Small intestine (tissue), 16 donors: ENCODE data around the gene OPN3. TPM values are rescaled to one million over a fixed set of nuclear protein-coding genes. Genes with fewer than 3 reads are reported as not detected.
"Not testable (repeated sequence)": the region's sequence is repeated elsewhere in the genome, so short reads cannot be mapped to it uniquely, and the experiment has no call there.

Experiments used
- DNase-seq, 2 donors: peaks; one replicate each; pipeline versions ENCODE4 v3.0.0 to v3.0.0-alpha.2; 2013
- FAIRE-seq: peaks from 2 replicates; lab custom pipeline; 2012; peaks lifted over from hg19 to GRCh38; lab: Jason Lieb, UNC
- H3K27ac ChIP-seq, 3 donors: one replicate each; pipeline ENCODE4 v1.5.1; 2013; ENCODE audit warnings: low read length in 2 of 3, mild to moderate bottlenecking in 2 of 3, control low read depth in 1 of 3, inconsistent platforms in 1 of 3, low read depth in 1 of 3, moderate library complexity in 1 of 3
- H3K27me3 ChIP-seq, 3 donors: one replicate each; pipeline ENCODE4 v1.6.1; 2013; ENCODE audit warnings: low read length in 3 of 3, inconsistent platforms in 1 of 3; ENCODE audit not compliant: control insufficient read depth in 3 of 3, insufficient read depth in 3 of 3
- H3K36me3 ChIP-seq, 3 donors: one replicate each; pipeline ENCODE4 v1.6.1; 2013; ENCODE audit warnings: low read length in 3 of 3, inconsistent platforms in 1 of 3, low read depth in 1 of 3, mild to moderate bottlenecking in 1 of 3, moderate library complexity in 1 of 3; ENCODE audit not compliant: control insufficient read depth in 3 of 3, insufficient read depth in 2 of 3
- H3K4me1 ChIP-seq, 3 donors: one replicate each; pipeline ENCODE4 v1.6.1; 2013; ENCODE audit warnings: low read length in 2 of 3, inconsistent platforms in 1 of 3, low read depth in 1 of 3, mild to moderate bottlenecking in 1 of 3, moderate library complexity in 1 of 3; ENCODE audit not compliant: control insufficient read depth in 3 of 3, insufficient read depth in 2 of 3
- H3K4me3 ChIP-seq, 3 donors: one replicate each; pipeline ENCODE4 v1.5.1; 2013; ENCODE audit warnings: low read length in 3 of 3, control low read depth in 1 of 3, inconsistent platforms in 1 of 3, low read depth in 1 of 3, mild to moderate bottlenecking in 1 of 3, moderate library complexity in 1 of 3
- H3K9me3 ChIP-seq, 2 donors: one replicate each; pipeline ENCODE4 v1.6.1; 2013; ENCODE audit warnings: low read depth in 1 of 2, low read length in 1 of 2; ENCODE audit not compliant: control insufficient read depth in 2 of 2, insufficient read depth in 1 of 2
- WGBS, 3 donors: extraction: QIAGEN DNeasy Blood & Tissue Kit; methylation state at CpG; one replicate each; pipeline ENCODE4 v1.1.7; 2013; 5-methylcytosine and 5-hydroxymethylcytosine counted together
- long read RNA-seq, 10 donors: transcript quantifications; one replicate each; lab custom pipeline, GENCODE V29; 2026
- polyA plus RNA-seq, 4 donors: library from polyadenylated mRNA; stranded (reverse) in 3 of 4; unstranded in 1 of 4; fragments of 200-250 nt in 3 of 4; fragments of 120-200 nt in 1 of 4; gene quantifications; one replicate each; pipeline versions ENCODE4 v1.2.1 to v1.2.3, GENCODE V29; 2013
- donor health status: healthy with polysubstance abuse.
- donor health status: control.
- donor health status: control.
- donor health status: Bipolar disorder and iron deficiency.
- donor health status: healthy.

OPN3 gene, protein sequence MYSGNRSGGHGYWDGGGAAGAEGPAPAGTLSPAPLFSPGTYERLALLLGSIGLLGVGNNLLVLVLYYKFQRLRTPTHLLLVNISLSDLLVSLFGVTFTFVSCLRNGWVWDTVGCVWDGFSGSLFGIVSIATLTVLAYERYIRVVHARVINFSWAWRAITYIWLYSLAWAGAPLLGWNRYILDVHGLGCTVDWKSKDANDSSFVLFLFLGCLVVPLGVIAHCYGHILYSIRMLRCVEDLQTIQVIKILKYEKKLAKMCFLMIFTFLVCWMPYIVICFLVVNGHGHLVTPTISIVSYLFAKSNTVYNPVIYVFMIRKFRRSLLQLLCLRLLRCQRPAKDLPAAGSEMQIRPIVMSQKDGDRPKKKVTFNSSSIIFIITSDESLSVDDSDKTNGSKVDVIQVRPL
- polyA plus RNA-seq, result 10 to 100 TPM in 1 of 4 donors, 1 to 10 TPM in 3; 5.0 to 27.9 (median 8.6) TPM
- long read RNA-seq, donor 1, result 0 reads
- long read RNA-seq, donor 2, partial matches to known transcripts, result 0 of 3 reads
- long read RNA-seq, donor 2, other reads (novel, unspliced or antisense), result 0 of 3 reads
- long read RNA-seq, donor 3, partial matches to known transcripts, result 0 of 6 reads
- long read RNA-seq, donor 3, other reads (novel, unspliced or antisense), result 0 of 6 reads
- long read RNA-seq, donor 4, result 0 reads
- long read RNA-seq, donor 5, partial matches to known transcripts, result 0 of 3 reads
- long read RNA-seq, donor 5, other reads (novel, unspliced or antisense), result 0 of 3 reads
- long read RNA-seq, donor 6, partial matches to known transcripts, result 0 of 7 reads
- long read RNA-seq, donor 6, other reads (novel, unspliced or antisense), result 0 of 7 reads
- long read RNA-seq, donor 7, result 0 reads
- long read RNA-seq, donor 8, partial matches to known transcripts, result 0 of 1 reads
- long read RNA-seq, donor 8, other reads (novel, unspliced or antisense), result 0 of 1 reads
- long read RNA-seq, donor 9, partial matches to known transcripts, result 0 of 2 reads
- long read RNA-seq, donor 9, other reads (novel, unspliced or antisense), result 0 of 2 reads
- long read RNA-seq, donor 10, transcript OPN3-201 (4 exons, 2,620 nt), result major isoform, 7 of 13 reads
- long read RNA-seq, donor 10, transcript OPN3-206 (3 exons, 1,816 nt), result minor isoform, 6 of 13 reads
- long read RNA-seq, donor 10, partial matches to known transcripts, result 0 of 13 reads
- long read RNA-seq, donor 10, other reads (novel, unspliced or antisense), result 0 of 13 reads

DNA sequence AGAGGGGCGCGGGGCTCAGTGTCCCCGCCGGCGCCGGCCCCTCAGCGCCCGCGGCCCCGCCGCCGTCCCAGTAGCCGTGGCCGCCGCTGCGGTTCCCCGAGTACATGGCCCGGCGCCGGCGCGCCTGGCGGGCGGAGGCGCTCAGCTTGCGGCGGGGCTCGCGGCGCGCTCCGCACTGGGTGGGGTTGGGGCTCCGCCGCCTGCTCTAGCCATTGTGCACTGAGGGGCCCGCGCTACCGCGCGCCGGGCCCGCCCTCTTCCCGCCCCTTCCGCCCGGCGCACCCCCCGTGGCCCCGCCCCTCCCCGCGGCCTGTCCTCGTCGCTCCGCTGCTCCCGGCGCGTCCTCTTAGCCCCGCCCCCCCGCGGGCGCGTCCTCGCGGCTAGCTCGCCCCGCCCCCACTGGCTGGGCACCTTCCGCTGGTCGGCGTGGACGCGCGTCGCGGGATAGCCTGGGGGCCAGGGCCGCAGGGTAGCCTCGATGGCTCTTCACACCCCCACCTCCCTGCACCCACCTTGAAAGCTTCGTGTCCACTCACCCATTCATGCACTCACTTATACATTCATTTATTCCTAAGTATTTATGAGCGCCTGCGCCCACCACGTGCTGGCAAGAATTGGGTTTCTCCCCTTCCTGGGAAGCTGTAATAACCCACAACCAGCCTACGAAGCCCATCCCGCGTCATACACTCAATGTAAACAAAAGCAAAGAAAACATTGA is at the start of gene OPN3, which contains the start of gene CHML:
Gene OPN3, minus strand, starts transcription at position 221 of the 718 bp plus-strand sequence. Its CDS starts 115 bp downstream, at position 106.
Gene CHML, minus strand, starts transcription at position 221 of the 718 bp plus-strand sequence. CDS start 4,603 bp downstream, outside the sequence.
- Histone ChIP-seq H3K4me1 (peaks cover 0 to 10% (median 2%) of the 10 kb centered on the region in 3 donors), H3K36me3 (no peaks in the 10 kb centered on the region), H3K9me3 (peaks cover 0 to 12% of the 10 kb centered on the region in 2 donors), H3K27ac (peak within 1 kb of the TSS; percentile 56 to 92 (median 64)), H3K27me3 (no peaks in the 10 kb centered on the region), H3K4me3 (peak within 1 kb of the TSS; percentile 81 to 95 (median 94))
- DNase-seq (peak; percentile 92 to 95), FAIRE-seq (no peak)
- WGBS, 3 donors, result 4 to 6% (median 6%) methylated on average over 36 to 81 of the region's 81 CpGs

- no peak overlapping the region for H3K27ac ChIP-seq
- no peaks in the 10 kb centered on the region for H3K4me1 ChIP-seq
- no peak overlapping the region for H3K4me3 ChIP-seq
- peaks cover 0 to 3% (median 0%) of the 10 kb centered on the region in 3 donors for H3K27me3 ChIP-seq
- FAIRE-seq, result no peak
- WGBS, 3 donors, result 39 to 49% (median 47%) methylated on average over 2 of the region's 2 CpGs
- H3K36me3 ChIP-seq, result no peaks in the 10 kb centered on the region
- H3K9me3 ChIP-seq, result no peaks in the 10 kb centered on the region
- no peak for DNase-seq
Measured at GRCh38 chr1:241688940-241689368, 48.8 kb upstream of the OPN3 start.

DNA sequence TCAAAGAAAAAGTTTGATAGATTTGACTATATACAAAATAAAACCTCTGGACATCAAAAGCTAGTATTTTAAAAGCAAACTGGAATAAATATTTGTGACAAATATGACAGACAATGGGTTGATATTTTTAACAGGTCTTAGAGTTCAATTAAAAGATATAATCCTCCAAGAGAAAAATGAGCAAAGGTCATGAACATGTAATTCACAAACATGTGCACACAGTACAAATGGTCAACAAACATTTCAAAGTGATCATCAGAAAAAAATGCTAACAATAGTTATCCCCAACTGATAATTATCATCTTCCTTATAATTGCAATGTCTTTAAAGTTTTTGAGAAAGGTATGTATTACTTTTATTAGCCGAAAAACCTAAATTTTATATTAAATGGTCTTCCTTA is 43.9 kb upstream of the OPN3 start:
- DNase-seq, result no peak
- Histone ChIP-seq H3K27ac (no peak overlapping the region), H3K4me3 (no peak overlapping the region), H3K27me3 (peaks cover 0 to 3% (median 0%) of the 10 kb centered on the region in 3 donors), H3K36me3 (no peaks in the 10 kb centered on the region), H3K4me1 (no peaks in the 10 kb centered on the region), H3K9me3 (no peaks in the 10 kb centered on the region)
- WGBS, 3 donors, result 89 to 95% (median 95%) methylated on average over 1 of the region's 1 CpG
- peak; percentile 26 for FAIRE-seq

DNA sequence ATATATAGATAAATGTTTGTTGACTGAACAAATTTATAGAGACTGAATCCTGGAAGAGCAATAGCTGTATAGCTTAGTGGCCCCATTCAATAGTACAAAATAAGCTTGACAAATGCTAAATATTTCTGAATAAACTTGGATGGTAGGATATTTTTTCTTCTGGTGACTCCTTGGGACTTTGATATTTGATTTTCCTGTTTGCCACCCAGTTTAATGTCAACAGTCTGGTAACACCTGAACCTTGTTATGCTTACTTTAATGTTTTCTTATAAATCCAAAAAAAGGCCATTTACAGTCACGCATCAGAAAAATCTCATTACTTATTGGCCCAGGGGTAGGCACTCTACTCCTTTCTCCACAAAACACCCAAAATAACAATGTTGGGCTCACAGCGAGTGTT is 42.8 kb upstream of the OPN3 start:
- H3K27ac ChIP-seq, result no peak overlapping the region
- FAIRE-seq (no peak), DNase-seq (no peak)
- 92 to 96% (median 95%) methylated on average over 2 of the region's 2 CpGs for WGBS, 3 donors
- H3K27me3 ChIP-seq, result no peaks in the 10 kb centered on the region
- no peaks in the 10 kb centered on the region for H3K36me3 ChIP-seq
- no peak overlapping the region for H3K4me3 ChIP-seq
- H3K9me3 ChIP-seq, result no peaks in the 10 kb centered on the region
- H3K4me1 ChIP-seq, result no peaks in the 10 kb centered on the region

GRCh38 chr1:241681861-241682448 is 41.8 kb upstream of the OPN3 start:
- H3K27ac ChIP-seq, FAIRE-seq: not testable (repeated sequence)
- 45 to 70% (median 50%) methylated on average over 4 of the region's 4 CpGs for WGBS, 3 donors

DNA sequence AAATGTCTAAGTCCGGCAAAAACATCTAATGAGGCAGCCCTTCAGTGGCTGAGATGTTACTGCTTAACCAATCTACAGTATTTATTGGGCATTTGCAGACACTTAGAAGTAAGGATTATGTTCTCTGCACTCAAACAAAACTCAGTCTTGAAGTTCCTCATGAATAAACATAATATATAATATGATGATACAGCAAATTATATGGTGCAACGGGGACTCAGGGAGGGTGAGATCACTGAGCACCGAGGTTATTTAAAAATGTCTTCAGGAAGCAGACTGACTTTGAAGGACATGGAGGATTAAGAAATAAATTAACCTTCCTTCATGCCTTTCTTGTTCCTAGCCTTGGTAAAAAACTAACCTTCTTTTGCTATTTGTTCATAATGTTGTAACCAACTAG is 39.8 kb upstream of the OPN3 start:
- Histone ChIP-seq H3K9me3 (no peaks in the 10 kb centered on the region), H3K36me3 (no peaks in the 10 kb centered on the region), H3K27ac (no peak overlapping the region), H3K27me3 (no peaks in the 10 kb centered on the region), H3K4me1 (no peaks in the 10 kb centered on the region), H3K4me3 (no peak overlapping the region)
- WGBS, 3 donors, result 73 to 78% (median 75%) methylated on average over 3 of the region's 3 CpGs
- DNase-seq (no peak), FAIRE-seq (no peak)

More at GRCh38 chr1:241681861-241682448, 41.8 kb upstream of the OPN3 start:
- H3K4me3 ChIP-seq, H3K36me3 ChIP-seq, H3K9me3 ChIP-seq, H3K4me1 ChIP-seq, H3K27me3 ChIP-seq, DNase-seq: not testable (repeated sequence)

DNA sequence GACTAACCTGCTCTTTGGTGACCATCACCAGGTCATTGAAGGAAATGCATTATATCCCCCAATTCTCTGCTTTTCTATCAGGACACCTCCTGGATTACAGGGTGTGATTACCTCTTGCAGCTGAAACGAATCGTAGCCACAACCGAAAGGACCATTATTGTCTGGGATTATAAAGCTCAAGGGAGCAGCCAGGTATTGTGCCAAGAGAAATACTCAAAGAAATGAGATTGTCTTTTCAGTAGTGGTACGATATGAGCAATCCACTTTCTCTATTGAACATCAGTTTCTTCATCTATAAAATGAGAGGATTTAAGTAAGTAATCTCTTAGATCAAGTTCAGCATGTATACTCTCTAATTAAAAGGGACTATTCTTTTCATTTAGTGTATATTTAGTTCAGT is 39.2 kb upstream of the OPN3 start:
- Histone ChIP-seq H3K9me3 (no peaks in the 10 kb centered on the region), H3K4me1 (no peaks in the 10 kb centered on the region), H3K27me3 (no peaks in the 10 kb centered on the region), H3K27ac (no peak overlapping the region), H3K36me3 (no peaks in the 10 kb centered on the region), H3K4me3 (no peak overlapping the region)
- FAIRE-seq (no peak), DNase-seq (no peak)
- whole genome bisulfite sequencing, 3 donors, result 80 to 85% (median 81%) methylated on average over 4 of the region's 4 CpGs
